T-helper 1 cell (primary cell): ENCODE measurements around the gene MGAT4B.
"Not testable (repeated sequence)": the region's sequence is repeated elsewhere in the genome, so short reads cannot be mapped to it uniquely, and the experiment has no call there.

Experiments used
- DNase-seq, 5 donors: peaks; one replicate each; pipeline ENCODE4 v3.0.0-alpha.2; 2012 to 2020
- total RNA-seq, 4 donors: gene quantifications; one replicate each; lab custom pipeline; 2026; lab: John Stamatoyannopoulos, UW

Gene MGAT4B
- total RNA-seq, result 44.7 to 57.8 (median 49.9) reads per million in 4 donors

DNA sequence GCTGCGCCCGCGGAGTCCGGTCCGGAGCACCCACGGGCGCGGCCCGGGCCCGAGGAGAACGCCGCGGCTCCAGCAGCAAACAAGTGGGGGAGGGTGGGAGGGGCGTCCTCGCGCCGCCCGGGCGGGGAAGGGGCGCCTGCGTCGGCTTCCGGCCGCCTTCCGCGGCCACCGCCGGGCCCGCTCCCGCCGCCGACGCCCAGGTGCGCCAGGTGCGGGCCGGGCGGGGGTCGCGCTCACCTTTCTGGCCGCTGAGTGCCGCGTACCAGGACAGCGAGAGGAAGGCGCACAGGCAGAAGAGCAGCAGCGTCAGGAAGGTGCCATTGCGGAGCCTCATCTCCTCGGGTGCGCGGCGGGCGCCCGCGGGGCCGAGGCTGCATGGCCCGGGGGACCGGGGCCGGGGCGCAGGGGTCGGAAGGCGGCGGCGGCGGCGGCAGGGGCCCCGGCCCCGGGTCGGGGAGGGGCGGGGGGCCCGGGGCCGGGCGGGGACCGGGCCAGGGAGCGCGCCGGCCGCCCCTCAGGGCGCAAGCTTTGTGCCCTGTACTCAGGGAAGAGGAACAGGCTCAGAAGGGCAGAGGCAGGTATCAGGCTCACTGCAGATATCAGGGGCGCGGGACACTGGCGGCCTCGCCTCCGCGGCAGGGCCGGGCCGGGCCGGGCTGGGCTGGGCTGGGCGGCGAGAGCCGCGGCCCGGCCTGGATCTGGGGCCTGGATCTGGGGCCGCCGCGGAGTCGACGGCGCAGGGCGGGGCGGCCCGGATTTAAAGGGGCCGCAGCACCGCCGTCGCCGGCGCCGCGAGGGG is at the start of gene MGAT4B:
TSS of gene MGAT4B (minus strand) at position 617 of the 799 bp plus-strand sequence. CDS start at position 334, 283 bp downstream.
- peak in 2 of 5 donors; percentile 67 to 77 for DNase-seq

DNA sequence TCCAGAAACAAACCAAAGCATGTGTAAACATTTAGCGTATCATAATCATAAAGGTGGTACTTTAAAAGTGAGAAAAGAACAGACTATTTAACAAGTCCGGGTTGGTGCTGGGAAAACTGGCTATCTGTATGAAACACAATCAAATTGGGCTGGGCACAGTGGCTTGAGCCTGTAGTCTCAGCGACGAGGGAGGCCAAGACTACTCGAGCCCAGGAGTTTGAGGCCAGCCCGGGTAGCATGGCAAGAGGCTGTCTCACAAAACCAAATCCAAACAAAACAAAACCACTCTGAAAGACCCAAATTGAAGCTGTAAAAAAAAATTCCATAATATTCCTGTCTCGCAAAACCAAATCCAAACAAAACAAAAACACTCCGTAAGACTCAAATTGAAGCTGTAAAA is 47.7 kb upstream of the MGAT4B start:
- DNase-seq, result no peak

DNA sequence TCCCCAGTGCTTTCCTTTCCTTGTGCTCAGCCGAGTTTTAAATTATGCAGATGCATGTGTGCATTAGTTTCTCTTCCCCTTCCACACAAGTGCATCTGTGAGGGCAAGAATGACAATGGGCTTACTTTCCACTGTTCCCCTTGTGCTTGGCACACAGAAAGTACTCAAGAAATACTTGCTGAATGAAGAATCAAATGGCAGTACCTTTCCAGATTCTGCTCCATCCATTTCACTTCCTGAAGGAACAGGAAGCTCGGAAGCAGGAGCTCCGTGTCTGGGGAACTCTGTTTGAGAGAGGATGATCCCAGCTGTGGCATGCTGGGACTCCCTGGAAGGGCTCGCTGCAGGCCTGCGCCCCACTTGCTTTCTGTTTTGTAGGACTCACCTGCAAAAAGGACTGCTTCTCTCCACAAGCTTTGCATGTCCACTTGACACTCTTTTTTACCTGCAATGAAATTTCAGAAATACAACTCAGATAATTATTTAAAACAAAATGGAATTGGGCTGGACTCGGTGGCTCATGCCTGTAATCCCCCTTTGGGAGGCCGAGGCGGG is 46.4 kb upstream of the MGAT4B start:
- no peak for DNase-seq

DNA sequence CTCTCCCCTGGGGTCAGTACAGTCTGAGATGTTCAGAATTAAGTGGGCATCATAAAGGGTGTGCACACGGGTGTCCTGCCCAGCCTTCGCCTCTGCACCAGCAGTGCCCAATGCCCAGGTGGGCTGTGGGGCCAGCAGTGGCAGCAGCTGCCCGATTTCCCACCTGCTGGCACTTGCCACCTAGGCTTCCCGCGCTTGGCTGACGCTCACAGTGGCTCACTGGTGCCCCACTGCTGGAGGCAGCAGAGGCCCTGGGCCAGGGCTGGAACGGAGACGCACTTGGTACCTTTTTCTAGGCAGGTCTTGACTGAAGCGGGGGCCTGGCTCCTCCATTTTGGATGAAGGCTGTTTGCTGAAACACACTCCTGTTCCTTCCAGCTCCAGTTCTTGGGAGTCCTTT is 35.0 kb upstream of the MGAT4B start:
- no peak for DNase-seq

DNA sequence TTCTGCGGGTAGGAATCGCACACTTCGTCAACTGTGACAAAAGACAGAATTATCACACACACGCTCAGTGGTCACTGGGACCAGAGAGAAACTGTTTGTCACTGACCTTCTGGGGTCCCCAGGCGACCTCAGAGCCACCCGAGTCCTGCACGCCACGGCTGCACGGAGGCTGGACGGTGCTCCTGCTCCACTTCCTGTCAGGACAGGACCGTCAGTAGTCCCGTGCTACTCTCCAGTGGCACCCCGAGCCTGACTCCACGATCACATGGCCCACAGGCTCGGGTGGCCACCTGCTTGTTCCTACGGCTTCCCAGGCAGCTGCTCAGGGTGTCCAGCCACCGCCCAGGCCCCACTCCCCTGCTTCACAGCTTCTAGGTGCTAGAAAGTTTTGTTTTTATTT is 34.1 kb upstream of the MGAT4B start:
- DNase-seq, result no peak

DNA sequence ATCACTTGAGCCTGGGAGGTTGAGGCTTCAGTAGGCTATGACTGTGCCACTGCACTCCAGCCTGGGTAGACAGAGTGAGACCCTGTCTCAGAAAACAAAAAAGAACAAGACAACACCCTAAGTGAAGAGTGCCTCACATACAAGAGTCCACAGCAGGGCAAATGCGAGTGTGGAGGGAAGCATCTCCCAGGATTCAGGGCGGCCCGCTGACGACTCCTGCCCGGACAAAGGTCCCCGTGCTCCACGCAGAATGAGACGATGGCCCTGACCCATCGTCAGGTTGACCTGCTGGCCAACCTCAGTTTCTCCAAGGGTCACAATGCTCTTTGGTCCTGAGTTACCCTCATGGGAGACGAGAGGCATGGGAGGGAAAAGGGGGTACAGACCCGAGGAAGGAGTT is 33.7 kb upstream of the MGAT4B start:
- no peak for DNase-seq

DNA sequence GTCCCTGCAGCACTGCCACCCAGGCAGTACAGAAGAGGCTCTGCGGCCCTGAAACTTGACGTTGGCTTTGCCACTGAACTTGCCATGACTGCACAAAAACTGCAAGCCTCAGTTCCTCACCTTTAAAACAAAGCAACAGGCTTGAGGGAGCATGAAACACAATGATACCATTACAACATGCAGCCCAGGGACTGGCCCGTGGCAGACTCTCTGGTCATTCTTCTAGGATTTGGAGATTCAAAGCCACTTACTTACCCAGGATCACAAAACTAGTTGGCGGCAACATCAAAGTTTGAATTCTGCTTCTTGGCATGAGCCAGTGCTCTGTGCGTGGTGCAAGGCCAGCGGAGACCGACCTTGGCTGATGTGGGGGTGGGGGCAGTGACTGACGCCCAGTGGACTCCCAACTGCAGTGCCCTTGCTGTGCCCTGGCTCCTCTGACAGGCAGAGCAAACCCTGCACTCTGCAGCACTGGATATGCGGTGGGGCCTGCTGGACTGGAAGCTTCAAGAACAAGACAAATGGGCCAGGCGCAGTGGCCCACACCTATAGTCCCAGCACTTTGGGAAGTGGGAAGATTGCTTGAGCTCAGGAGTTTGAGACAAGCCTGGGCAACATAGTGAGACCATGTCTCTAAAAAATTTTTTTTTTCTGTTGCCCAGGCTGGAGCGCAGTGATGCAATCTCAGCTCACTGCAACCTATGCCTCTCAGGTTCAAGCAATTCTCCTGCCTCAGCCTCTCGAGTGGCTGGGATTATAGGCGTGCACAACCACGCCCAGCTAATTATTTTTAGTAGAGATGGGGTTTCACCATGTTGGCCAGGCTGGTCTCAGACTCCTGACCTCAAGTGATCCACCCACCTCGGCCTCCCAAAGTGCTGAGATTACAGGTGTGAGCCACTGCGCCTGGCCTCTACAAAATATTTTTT is 32.9 kb upstream of the MGAT4B start:
- DNase-seq, result no peak

DNA sequence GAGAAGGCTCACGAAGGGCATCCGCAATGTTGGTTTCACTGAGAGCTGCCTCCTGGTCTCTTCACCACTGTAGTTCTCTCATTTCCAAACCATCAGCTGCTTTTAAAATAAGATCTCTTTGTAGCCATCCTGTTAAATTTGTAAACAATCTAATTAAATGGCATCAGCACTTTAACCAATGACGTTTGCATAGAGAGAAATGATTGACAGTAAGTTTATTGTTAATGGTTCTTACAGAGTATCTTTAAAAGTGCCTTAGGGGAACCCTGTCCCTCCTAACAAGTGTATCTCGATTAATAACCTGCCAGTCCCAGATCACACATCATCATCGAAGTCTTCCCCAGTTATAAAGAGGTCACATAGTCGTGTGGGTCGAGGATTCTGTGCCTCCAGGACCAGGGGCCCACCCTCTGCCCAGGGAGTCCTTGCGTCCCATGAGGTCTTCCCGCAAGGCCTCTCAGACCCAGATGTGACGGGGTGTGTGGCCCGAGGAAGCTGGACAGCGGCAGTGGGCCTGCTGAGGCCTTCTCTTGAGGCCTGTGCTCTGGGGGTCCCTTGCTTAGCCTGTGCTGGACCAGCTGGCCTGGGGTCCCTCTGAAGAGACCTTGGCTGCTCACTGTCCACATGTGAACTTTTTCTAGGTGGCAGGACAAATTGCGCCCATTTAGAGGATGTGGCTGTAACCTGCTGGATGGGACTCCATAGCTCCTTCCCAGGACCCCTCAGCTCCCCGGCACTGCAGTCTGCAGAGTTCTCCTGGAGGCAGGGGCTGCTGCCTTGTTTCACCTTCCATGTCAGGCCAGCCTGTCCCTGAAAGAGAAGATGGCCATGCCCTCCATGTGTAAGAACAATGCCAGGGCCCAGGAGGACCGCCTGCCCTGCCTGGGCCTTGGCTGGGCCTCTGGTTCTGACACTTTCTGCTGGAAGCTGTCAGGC is 30.7 kb upstream of the MGAT4B start:
- no peak for DNase-seq

DNA sequence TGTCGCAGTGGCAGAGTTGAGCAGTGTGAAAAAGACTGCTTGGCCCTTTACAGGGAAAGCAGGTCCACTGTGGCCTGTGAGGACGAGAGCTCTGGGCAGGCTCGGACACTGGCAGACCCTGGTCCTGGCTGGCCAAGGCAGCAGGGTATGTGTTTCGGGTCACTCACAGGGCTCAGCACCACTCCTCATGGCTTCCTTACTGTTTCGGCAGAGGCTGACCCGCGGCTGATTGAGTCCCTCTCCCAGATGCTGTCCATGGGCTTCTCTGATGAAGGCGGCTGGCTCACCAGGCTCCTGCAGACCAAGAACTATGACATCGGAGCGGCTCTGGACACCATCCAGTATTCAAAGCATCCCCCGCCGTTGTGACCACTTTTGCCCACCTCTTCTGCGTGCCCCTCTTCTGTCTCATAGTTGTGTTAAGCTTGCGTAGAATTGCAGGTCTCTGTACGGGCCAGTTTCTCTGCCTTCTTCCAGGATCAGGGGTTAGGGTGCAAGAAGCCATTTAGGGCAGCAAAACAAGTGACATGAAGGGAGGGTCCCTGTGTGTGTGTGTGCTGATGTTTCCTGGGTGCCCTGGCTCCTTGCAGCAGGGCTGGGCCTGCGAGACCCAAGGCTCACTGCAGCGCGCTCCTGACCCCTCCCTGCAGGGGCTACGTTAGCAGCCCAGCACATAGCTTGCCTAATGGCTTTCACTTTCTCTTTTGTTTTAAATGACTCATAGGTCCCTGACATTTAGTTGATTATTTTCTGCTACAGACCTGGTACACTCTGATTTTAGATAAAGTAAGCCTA is 29.8 kb upstream of the MGAT4B start:
- peak; percentile 36 to 72 (median 54) for DNase-seq

DNA sequence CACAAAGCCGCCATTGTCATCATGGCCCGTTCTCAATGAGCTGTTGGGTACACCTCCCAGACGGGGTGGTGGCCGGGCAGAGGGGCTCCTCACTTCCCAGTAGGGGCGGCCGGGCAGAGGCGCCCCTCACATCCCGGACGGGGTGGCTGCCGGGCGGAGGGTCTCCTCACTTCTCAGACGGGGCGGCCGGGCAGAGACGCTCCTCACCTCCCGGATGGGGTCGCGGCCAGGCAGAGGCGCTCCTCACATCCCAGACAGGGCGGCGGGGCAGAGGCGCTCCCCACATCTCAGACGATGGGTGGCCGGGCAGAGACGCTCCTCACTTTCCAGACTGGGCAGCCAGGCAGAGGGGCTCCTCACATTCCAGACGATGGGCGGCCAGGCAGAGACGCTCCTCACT is 28.2 kb upstream of the MGAT4B start:
- not testable (repeated sequence) for DNase-seq

DNA sequence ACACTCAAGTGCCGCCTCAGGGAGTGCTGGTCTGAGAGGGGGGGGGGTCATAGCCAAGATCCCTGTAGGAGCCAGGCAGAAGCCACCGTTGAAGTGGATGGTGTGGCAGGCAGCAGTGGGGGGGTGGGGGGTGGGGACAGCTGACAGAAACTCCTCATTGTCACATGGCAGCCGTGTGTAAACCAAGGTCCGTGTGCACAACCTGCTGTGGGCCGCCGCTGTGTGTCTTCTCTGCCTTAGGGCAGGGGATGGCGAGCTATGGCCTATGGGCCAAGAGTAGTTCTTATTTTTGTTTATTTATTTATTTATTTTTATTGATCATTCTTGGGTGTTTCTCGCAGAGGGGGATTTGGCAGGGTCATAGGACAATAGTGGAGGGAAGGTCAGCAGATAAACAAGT is 27.5 kb upstream of the MGAT4B start:
- no peak for DNase-seq

DNA sequence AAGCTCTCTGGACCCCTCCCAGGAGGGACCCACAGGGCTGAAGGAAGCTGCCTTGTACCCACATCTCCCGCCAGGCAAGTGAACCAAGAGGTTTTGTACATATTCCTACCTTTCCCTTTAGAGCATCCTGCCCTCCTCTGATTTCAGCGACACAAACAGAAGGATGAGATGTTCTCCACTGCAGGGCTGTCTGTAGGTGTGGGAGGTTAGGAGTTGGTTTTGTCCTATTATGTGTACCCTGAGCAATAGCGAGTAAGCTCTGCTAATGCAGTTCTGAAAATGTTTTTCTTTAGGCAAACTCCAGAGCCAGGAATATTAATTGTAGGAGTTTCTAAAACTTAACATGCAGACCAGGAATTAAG is 27.0 kb upstream of the MGAT4B start:
- DNase-seq, result no peak

DNA sequence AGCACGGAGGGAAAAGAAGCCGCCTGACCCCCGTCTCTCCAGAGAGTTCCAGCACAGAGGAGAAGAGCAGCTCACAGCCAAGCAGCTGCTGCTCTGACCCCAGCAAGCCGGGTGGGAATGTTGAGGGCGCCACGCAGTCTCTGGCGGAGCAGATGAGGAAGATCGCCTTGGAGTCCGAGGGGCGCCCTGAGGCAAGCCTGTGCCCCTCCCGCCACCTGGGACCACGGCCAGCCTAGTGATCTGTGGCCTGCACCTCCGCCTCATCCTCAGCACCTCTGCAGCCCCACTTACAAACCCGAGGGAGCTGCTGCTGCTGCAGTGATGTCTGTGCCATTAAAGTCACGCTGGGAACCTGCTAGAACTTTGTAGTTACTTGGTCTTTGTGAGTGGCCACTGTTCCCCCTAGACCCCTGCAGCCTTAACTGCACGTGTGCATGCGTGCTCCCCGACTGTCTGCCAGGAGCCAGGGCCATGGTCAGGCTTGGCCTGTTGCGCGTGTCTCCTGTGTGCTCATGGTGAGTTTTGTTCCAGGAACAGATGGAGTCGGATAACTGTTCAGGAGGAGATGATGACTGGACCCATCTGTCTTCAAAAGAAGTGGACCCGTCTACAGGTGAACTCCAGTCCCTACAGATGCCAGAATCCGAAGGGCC is 26.5 kb upstream of the MGAT4B start:
- no peak for DNase-seq

DNA sequence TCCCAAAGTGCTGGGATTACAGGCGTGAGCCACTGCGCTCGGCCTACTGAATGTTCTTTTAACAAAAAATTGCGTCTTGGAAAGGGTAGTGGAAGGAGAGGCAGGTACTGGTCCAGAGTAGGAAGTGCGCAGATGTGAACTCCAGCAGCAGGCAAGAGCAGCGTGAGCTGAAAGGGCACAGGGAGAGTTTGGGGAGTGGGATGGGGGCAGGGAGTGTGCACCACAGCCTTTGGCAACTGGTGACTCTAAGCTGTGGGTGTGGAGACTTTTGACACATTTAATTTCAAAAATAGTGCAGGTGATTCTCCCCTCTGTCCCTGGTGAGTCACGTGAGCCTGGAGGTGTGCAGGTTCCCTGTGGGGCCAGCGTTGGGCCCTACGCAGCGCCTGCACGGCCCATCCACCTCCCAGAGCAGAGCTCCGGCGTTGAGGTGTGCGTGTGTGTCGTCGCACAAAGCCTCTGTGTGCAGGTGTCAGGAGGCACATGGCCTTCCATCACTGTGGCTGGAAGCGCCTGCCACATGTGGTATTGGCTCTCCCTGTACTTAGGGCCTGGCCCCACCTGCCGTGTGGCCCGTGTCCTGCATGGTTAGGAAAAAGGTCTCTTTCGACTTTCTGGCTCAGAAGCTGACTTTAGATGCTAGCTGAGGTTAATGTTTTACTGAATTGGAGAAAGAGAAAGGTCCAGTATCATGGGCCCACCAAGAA is 25.5 kb upstream of the MGAT4B start:
- no peak for DNase-seq

DNA sequence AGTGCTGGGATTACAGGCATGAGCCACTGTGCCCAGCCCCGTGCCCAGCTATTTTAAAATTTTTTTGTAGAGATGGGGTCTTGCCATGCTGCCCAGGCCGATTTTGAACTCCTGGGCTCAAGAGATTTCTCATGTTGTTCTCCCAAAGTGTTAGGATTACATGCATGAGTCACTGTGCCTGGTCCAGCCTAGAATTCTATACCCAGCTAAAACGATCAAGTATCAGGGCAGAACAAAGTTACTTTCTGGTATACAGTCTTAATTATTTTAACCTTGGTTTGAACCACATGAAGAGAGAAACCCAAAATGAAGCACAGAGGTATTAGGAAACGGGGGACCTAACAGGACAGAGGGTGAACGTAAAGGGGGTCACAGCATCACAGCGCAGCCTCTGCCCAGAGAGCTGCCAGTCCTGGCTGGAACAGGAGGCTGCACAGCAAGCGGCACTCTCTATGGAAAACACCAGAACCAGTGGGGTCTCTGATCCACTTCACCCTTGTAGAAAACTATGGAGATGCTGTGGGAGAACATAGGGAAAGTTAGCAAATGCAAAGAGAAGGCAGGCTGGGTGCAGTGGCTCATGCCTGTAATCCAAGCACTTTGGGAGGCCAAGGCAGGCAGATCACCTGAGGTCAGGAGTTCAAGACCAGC is 24.3 kb upstream of the MGAT4B start:
- no peak for DNase-seq

DNA sequence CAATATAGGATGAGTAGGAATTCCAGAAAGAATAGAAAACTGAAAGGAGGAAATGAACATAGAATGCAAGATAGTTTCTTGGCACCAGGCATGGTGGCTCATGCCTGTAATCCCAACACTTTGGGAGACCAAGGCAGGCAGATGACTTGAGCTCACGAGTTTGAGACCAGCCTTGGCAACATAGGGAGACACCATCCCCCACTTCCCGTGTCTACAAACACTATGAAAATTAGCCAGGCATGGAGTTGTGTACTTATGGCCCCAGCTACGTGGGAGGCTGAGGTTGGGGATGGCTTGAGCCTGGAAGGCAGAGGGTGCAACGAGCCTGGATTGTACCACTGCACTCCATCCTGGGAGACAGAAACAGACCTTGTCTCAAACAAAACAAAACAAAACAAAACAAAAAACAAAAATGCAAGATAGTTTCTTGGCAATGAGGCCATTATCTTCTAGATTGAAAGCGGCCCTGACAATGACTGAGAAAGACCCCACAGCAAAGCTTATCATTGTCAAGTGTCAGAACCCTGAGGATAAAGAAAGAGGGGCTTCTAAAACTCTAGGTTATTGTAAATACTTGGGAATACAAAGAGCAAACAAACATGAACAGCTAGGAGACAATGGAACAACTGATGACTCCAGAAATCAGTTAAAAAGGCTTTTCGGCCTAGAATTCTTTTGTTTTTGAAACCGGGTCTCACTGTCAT is 23.2 kb upstream of the MGAT4B start:
- no peak for DNase-seq

DNA sequence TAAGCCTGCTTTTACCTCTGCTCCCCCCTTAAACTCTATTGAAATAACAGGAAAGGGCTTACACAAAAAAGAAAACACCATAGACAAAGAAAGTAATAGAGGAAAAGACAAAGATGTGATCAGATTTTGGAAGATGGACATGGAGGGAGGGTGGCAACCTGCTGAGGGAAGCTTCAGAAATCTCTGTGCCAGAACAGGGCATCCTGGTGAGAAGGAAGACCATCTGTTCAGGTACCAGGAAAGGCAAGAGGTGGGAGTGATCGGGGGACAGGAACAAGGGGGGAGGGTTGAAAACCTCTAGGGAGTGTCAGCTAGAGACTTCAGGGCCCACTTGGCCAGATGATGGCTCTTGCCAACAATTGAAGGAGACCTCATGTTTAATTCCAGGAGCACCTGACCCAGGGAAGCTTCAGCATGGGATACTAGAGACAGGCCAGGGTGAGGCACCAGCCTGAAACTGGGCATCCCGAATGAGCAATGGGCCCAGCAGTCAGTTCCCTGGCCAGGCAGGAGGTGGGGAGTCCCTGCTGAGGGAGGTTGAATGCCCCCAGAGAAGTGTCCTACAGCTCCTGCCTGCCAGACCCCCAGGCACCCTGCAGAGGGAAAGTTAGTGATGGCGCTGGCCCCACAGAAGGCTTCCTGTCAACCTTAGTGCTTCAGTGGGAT is 22.2 kb upstream of the MGAT4B start:
- no peak for DNase-seq

DNA sequence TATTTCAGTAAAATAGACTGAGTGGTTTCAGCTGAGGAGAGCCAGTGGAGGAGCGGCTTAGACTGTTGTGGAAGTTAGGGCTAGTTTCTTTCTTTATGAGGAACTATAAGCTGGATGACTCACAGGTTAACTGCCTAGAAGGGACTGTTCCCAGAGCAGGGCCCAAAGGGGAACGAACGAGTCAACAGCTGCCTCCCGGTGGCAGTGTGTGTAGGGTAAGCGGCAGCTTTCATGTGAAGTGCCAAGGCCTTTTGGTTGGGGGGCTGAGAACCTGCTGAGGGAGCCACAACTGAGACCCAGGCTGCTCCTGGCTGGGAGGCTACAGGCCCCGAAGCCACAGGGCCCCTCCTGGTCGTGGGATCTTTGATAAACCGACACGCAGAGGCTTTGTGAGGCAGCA is 21.0 kb upstream of the MGAT4B start:
- no peak for DNase-seq
